GM12892 (cell line): Measurements from ENCODE around the gene FAM184B.

ENCODE experiments used
- POLR2A ChIP-seq: IDR thresholded peaks from 2 replicates; pipeline ENCODE4 v1.6.1; 2011; ENCODE audit warnings: low read depth, low read length, control low read depth
- POLR2AphosphoS5 ChIP-seq: IDR thresholded peaks from 2 replicates; pipeline ENCODE4 v1.6.1; 2011; ENCODE audit warnings: low read depth, low read length, control low read depth
- TAF1 ChIP-seq: IDR thresholded peaks from 2 replicates; pipeline ENCODE4 v1.6.1; 2011; ENCODE audit warnings: low read depth, mild to moderate bottlenecking, control low read depth, low read length, borderline replicate concordance

GRCh38 chr4:17680559-17681280 is 100.7 kb downstream of the FAM184B start:
- no peak for TF ChIP-seq POLR2A
- no peak for TF ChIP-seq POLR2AphosphoS5
- TF ChIP-seq TAF1, result no peak
